Measurements from ENCODE around the gene GBE1.

GBE1 gene

GRCh38 chr3:81602781-81603180, 158.7 kb downstream of the GBE1 start:
- DNase-seq = no peak

- no peak for DNase-seq
These were observed 159.6 kb downstream of the GBE1 start for GRCh38 chr3:81601707-81602305.

GRCh38 chr3:81592101-81592500, 169.3 kb downstream of the GBE1 start:
- no peak for DNase-seq

- no peak for DNase-seq
These were observed 175.5 kb downstream of the GBE1 start for GRCh38 chr3:81585937-81586336.

- DNase-seq = peak; percentile 51
These were observed 176.4 kb downstream of the GBE1 start for GRCh38 chr3:81585056-81585455.

GRCh38 chr3:81581966-81582599, 179.4 kb downstream of the GBE1 start:
- DNase-seq = no peak

- no peak for DNase-seq
These were observed 181.1 kb downstream of the GBE1 start for GRCh38 chr3:81580355-81580754.

GRCh38 chr3:81579744-81580143, 181.7 kb downstream of the GBE1 start:
- no peak for DNase-seq

GRCh38 chr3:81572201-81572756, 189.2 kb downstream of the GBE1 start:
- no peak for DNase-seq

- no peak for DNase-seq
These were observed 193.1 kb downstream of the GBE1 start for GRCh38 chr3:81568378-81568777.

- no peak for DNase-seq
These were observed 196.4 kb downstream of the GBE1 start for GRCh38 chr3:81565041-81565440.

- no peak for DNase-seq
These were observed 203.3 kb downstream of the GBE1 start for GRCh38 chr3:81558106-81558505.

GRCh38 chr3:81554801-81555200, 206.6 kb downstream of the GBE1 start:
- peak; percentile 10 for DNase-seq

- no peak for DNase-seq
These were observed 207.1 kb downstream of the GBE1 start for GRCh38 chr3:81554388-81554787.

- DNase-seq = no peak
These were observed 211.0 kb downstream of the GBE1 start for GRCh38 chr3:81550415-81550814.

- DNase-seq = no peak
These were observed 211.6 kb downstream of the GBE1 start for GRCh38 chr3:81549831-81550230.

GRCh38 chr3:81549388-81549787, 212.1 kb downstream of the GBE1 start:
- no peak for DNase-seq

GRCh38 chr3:81545572-81545971, 215.9 kb downstream of the GBE1 start:
- DNase-seq = no peak

- DNase-seq = no peak
These were observed 217.1 kb downstream of the GBE1 start for GRCh38 chr3:81544385-81544784.

GRCh38 chr3:81540787-81541186, 220.7 kb downstream of the GBE1 start:
- DNase-seq = no peak

- DNase-seq = no peak
These were observed 229.6 kb downstream of the GBE1 start for GRCh38 chr3:81531846-81532245.

GRCh38 chr3:81531263-81531662, 230.2 kb downstream of the GBE1 start:
- DNase-seq = no peak

- no peak for DNase-seq
These were observed 231.1 kb downstream of the GBE1 start for GRCh38 chr3:81530180-81530939.

GRCh38 chr3:81521855-81522254, 239.6 kb downstream of the GBE1 start:
- DNase-seq = no peak

All from KG1 (cell line).